Central memory CD8-positive, alpha-beta T cell (primary cell): ENCODE measurements around the gene GHDC.
"Not testable (repeated sequence)": the region's sequence is repeated elsewhere in the genome, so short reads cannot be mapped to it uniquely, and the experiment has no call there.

Source experiments
- ATAC-seq: fragments of 150-1000 bp; cut with Tn5 transposase; replicated peaks from 2 replicates; pipeline ENCODE4 v1.10.0; 2022; ENCODE audit warnings: mild to moderate bottlenecking, moderate FRiP score, moderate number of reproducible peaks; ENCODE audit not compliant: poor library complexity, severe bottlenecking; ENCODE audit errors: extremely low read depth
- DNase-seq, 2 donors: peaks; one replicate each; pipeline ENCODE4 v3.0.0; 2021; ENCODE audit warnings: low spot score in 2 of 2
- H3K27ac Mint-ChIP-seq: one replicate; pipeline ENCODE4 v1.8.0; 2022; ENCODE audit warnings: low read depth, mild to moderate bottlenecking, moderate library complexity, mixed read lengths
- H3K27me3 Mint-ChIP-seq: one replicate; pipeline ENCODE4 v1.8.0; 2022; ENCODE audit warnings: mixed read lengths
- H3K36me3 Mint-ChIP-seq: one replicate; pipeline ENCODE4 v1.8.0; 2022; ENCODE audit warnings: mild to moderate bottlenecking, moderate library complexity, mixed read lengths; ENCODE audit not compliant: insufficient read depth
- H3K4me1 Mint-ChIP-seq: one replicate; pipeline ENCODE4 v1.8.0; 2022; ENCODE audit warnings: mixed read lengths
- H3K4me3 Mint-ChIP-seq: one replicate; pipeline ENCODE4 v1.8.0; 2022; ENCODE audit warnings: mild to moderate bottlenecking, moderate library complexity, mixed read lengths
- H3K9me3 Mint-ChIP-seq: one replicate; pipeline ENCODE4 v1.8.0; 2022; ENCODE audit warnings: mixed read lengths

The GHDC gene

DNA sequence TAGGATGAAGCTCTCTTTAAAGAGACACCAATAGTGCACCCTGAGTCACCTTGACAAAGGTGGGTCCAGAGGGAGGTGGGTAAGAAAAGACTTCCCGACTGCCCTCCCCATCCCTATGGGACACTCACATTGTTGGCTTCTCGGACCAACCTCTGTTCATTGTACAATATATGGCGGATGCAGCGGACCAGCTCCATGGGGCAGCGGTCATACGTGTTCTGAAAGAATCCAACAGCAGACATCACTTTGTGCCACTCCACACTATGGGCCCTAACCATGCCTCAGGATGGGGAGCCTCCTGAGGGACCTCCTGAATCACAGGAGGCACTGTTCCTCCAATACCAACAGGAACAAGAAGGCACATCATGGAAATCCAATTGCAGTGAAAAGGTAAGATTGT, 30.4 kb upstream of the GHDC start:
- ATAC-seq, result no peak
- Mint-ChIP-seq H3K9me3 (no peaks in the 10 kb centered on the region), H3K27me3 (no peaks in the 10 kb centered on the region), H3K4me3 (no peak overlapping the region), H3K36me3 (peaks cover 35% of the 10 kb centered on the region), H3K27ac (peak overlapping the region; percentile 13), H3K4me1 (peaks cover 7% of the 10 kb centered on the region)
- DNase-seq, result no peak

DNA sequence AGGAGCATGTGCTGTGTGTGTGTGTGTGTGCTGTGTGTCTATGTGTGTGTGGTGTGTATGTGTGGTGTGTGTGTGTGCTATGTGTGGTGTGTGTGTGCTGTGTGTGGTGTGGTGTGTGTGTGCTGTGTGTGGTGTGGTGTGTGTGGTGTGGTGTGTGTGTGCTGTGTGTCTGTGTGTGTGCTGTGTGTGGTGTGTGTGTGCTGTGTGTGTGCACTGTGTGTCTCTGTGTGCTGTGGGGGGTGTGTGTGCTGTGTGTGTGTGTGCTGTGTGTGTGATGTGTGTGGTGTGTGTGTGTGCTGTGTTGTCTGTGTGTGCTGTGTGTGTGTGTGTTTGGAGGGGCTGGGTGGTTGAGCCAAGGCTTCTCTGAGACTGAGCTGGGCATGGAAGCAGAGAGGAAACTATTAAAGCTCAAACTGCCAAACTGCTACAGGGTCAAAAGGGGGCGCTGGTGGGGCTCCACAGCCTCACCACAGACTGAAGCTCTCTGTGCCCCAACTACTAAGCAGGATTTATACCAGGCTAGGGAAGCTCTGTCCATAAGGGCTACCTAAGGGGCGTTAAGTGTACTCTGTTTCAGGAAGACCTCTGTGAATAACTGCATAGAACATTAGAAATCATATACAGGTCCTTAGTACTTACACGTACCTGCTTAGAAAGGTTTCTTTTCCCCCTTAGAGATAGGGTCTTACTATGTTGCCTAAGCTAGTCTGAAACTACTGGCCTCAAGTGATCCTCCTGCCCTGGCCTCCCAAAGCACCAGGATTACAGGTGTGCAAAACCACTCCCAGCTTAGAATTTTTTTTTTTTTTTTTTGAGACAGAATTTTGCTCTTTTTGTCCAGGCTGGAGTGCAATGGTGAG, 27.8 kb upstream of the GHDC start:
- Mint-ChIP-seq H3K4me3 (no peak overlapping the region), H3K4me1 (peaks cover 7% of the 10 kb centered on the region), H3K36me3 (peaks cover 39% of the 10 kb centered on the region), H3K27me3 (no peaks in the 10 kb centered on the region), H3K27ac (peak overlapping the region; percentile 82), H3K9me3 (no peaks in the 10 kb centered on the region)
- DNase-seq (peak; percentile 45 to 46), ATAC-seq (peak; percentile 78)

DNA sequence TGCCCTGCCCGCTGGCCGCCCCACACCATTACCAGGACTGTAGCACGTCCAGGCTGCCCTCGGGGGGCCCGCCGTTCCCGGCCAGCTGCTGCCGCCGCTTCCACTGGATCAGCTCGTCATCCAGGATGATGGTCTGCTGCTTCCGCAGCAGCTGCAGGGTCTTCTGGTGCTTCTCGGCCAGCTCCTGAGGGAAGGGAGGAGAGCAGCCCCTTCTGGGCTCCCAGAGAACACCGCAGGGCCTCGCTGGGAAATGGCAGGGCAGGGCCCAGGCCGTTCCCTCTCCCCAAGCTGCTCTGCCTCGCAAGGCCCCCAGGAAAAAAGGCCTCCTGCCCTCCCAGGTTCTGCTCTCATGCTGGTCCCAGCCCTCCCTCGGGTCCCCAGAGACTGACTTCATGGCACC, 25.0 kb upstream of the GHDC start:
- not testable (repeated sequence) for ATAC-seq, H3K9me3 Mint-ChIP-seq, H3K4me1 Mint-ChIP-seq, H3K4me3 Mint-ChIP-seq, H3K27me3 Mint-ChIP-seq, H3K27ac Mint-ChIP-seq, DNase-seq
- peaks cover 50% of the 10 kb centered on the region for H3K36me3 Mint-ChIP-seq

- H3K4me3 Mint-ChIP-seq, result no peak overlapping the region
- peaks cover 73% of the 10 kb centered on the region for H3K36me3 Mint-ChIP-seq
- H3K9me3 Mint-ChIP-seq, result no peaks in the 10 kb centered on the region
- no peaks in the 10 kb centered on the region for H3K27me3 Mint-ChIP-seq
- no peaks in the 10 kb centered on the region for H3K4me1 Mint-ChIP-seq
- ATAC-seq (no peak), DNase-seq (no peak)
- peak overlapping the region; percentile 22 for H3K27ac Mint-ChIP-seq
These were observed 19.9 kb upstream of the GHDC start for GRCh38 chr17:42214156-42214555.

- ATAC-seq (no peak), DNase-seq (no peak)
- peaks cover 85% of the 10 kb centered on the region for H3K36me3 Mint-ChIP-seq
- H3K4me3 Mint-ChIP-seq, result no peak overlapping the region
- no peaks in the 10 kb centered on the region for H3K9me3 Mint-ChIP-seq
- H3K27ac Mint-ChIP-seq, result no peak overlapping the region
- H3K4me1 Mint-ChIP-seq, result no peaks in the 10 kb centered on the region
- H3K27me3 Mint-ChIP-seq, result no peaks in the 10 kb centered on the region
These were observed 18.1 kb upstream of the GHDC start for GRCh38 chr17:42212382-42212781.

- not testable (repeated sequence) for H3K4me1 Mint-ChIP-seq, H3K27ac Mint-ChIP-seq, H3K27me3 Mint-ChIP-seq, H3K4me3 Mint-ChIP-seq, H3K9me3 Mint-ChIP-seq, DNase-seq, ATAC-seq
- peaks cover 83% of the 10 kb centered on the region for H3K36me3 Mint-ChIP-seq
These were observed 17.6 kb upstream of the GHDC start for GRCh38 chr17:42211921-42212341.

DNA sequence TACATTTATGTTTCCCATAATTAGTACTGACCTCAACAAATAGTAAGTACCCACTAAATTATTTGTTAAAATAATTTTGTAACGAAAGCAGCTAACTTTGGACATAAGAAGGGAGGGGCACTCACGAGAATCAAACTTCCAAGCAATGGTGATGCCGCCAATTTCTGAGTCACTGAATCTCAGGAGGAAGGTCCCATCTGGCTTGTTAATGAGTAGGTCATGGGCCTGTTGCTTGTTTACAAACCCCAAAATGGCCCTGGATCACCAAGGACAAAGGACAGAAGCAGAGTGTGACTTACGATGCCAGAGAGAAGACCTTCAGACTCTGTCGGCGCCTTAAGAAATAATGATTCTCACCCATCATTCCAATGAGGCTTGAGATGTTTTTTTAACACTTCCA, 15.8 kb upstream of the GHDC start:
- no peaks in the 10 kb centered on the region for H3K9me3 Mint-ChIP-seq
- no peaks in the 10 kb centered on the region for H3K4me1 Mint-ChIP-seq
- DNase-seq (no peak), ATAC-seq (no peak)
- no peaks in the 10 kb centered on the region for H3K27me3 Mint-ChIP-seq
- H3K27ac Mint-ChIP-seq, result no peak overlapping the region
- no peak overlapping the region for H3K4me3 Mint-ChIP-seq
- H3K36me3 Mint-ChIP-seq, result peaks cover 82% of the 10 kb centered on the region

- H3K27ac Mint-ChIP-seq, ATAC-seq, H3K4me3 Mint-ChIP-seq, DNase-seq, H3K4me1 Mint-ChIP-seq, H3K27me3 Mint-ChIP-seq, H3K9me3 Mint-ChIP-seq: not testable (repeated sequence)
- H3K36me3 Mint-ChIP-seq, result peaks cover 81% of the 10 kb centered on the region
These were observed 11.9 kb upstream of the GHDC start for GRCh38 chr17:42206153-42206612.

DNA sequence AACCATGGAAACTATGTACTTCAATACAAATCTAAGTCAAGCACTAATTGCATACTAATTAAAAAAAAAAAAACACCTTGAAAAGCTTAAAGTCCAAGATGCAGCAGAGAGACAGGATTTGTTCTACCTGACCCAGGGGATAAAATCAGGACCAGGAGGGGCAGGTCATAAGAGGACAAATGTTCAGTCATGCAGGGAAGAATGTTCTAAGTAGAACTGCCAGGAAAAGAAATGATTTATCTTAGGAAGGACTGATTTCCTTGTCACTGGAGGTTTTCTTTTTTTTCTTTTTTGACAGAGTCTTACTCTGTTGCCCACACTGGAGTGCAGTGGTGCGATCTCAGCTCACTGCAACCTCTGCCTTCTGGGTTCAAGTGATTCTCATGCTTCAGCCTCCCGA, 9.1 kb upstream of the GHDC start:
- peaks cover 67% of the 10 kb centered on the region for H3K36me3 Mint-ChIP-seq
- H3K4me3 Mint-ChIP-seq, result no peak overlapping the region
- no peaks in the 10 kb centered on the region for H3K27me3 Mint-ChIP-seq
- H3K27ac Mint-ChIP-seq, result no peak overlapping the region
- H3K4me1 Mint-ChIP-seq, result no peaks in the 10 kb centered on the region
- no peaks in the 10 kb centered on the region for H3K9me3 Mint-ChIP-seq
- DNase-seq (no peak), ATAC-seq (no peak)

DNA sequence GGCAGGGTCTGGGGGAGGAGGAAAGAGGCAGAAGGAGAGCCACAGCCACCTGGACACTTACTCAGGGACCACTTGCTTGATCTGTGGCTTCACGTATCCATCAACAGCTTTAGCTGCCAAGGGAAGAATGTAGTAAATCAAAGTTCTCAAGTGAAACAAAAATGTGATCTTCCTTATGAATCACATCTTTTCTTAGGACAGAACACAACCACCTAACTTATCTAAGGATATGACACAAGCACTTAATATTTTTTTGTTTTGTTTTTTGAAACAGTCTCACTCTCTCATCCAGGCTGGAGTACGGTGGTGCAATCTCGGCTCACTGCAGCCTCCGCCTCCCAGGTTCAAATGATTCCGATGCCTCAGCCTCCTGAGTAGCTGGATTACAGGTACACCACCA, 8.4 kb upstream of the GHDC start:
- H3K4me1 Mint-ChIP-seq, result no peaks in the 10 kb centered on the region
- no peak for DNase-seq
- H3K36me3 Mint-ChIP-seq, result peaks cover 64% of the 10 kb centered on the region
- H3K27ac Mint-ChIP-seq, result no peak overlapping the region
- H3K4me3 Mint-ChIP-seq, result no peak overlapping the region
- no peaks in the 10 kb centered on the region for H3K27me3 Mint-ChIP-seq
- no peak for ATAC-seq
- H3K9me3 Mint-ChIP-seq, result no peaks in the 10 kb centered on the region

DNA sequence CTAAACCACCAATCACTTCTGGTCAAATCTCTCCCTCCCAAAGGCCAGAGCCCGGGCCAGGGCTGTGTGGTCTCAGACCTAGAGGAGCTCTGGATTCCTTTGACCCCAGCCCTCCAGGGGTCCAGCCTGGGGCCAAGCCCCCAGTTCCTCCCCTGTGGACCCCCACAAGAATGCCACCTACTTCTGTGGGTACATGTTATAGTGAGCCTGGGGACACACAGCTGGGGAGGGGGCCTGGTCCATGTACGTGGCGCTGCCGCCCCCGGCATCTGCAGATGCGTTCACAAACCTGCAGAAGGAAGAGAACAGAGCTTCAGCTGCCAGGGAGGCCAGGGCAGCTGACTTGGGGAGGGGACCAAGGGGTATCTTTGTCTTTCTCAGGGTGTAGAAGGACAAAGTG, 7.9 kb upstream of the GHDC start:
- ATAC-seq (no peak), DNase-seq (no peak)
- Mint-ChIP-seq H3K4me1 (no peaks in the 10 kb centered on the region), H3K4me3 (no peak overlapping the region), H3K36me3 (peaks cover 59% of the 10 kb centered on the region), H3K9me3 (no peaks in the 10 kb centered on the region), H3K27me3 (no peaks in the 10 kb centered on the region), H3K27ac (no peak overlapping the region)

GRCh38 chr17:42201458-42201772, 7.1 kb upstream of the GHDC start:
- no peaks in the 10 kb centered on the region for H3K9me3 Mint-ChIP-seq
- peaks cover 52% of the 10 kb centered on the region for H3K36me3 Mint-ChIP-seq
- H3K27ac Mint-ChIP-seq, result no peak overlapping the region
- ATAC-seq (no peak), DNase-seq (no peak)
- no peak overlapping the region for H3K4me3 Mint-ChIP-seq
- no peaks in the 10 kb centered on the region for H3K27me3 Mint-ChIP-seq
- no peaks in the 10 kb centered on the region for H3K4me1 Mint-ChIP-seq

DNA sequence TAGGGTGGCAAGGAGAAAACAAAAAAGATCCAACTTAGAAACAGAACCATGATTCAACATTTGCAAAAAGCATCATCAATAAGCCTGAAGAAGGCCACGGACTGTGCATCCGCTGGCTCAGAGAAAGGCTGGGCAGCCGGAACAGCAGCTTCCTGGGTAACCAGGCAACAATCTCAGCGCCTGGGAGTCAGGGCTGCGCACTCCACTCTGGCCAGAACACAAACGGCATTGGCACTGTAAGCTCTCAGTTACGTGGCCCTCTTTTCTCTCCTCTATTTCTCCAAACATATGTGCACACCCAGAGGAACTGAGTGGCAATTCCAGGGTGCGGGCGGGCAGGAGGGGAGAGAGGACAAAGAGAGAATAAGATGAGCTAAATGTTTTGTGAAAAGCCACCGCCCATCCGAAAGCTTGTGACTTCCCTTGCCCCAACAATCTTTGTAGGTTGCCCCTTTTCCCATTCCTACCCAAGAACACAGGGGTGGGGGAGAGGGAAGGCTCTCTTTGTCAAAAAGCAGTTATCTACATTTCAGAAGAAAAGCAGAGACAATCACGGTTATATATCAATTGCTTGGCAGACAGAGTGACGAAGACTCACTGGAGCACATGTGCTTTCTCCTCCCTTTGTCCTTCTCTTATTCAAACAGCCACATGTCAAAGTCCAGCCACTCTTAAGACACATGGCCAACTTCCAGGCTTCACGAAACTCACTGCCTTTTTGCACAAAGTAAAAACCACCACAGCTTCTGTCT, 6.6 kb upstream of the GHDC start:
- H3K27me3 Mint-ChIP-seq, result no peaks in the 10 kb centered on the region
- peaks cover 47% of the 10 kb centered on the region for H3K36me3 Mint-ChIP-seq
- no peak overlapping the region for H3K27ac Mint-ChIP-seq
- no peak for DNase-seq
- H3K4me3 Mint-ChIP-seq, result no peak overlapping the region
- H3K4me1 Mint-ChIP-seq, result no peaks in the 10 kb centered on the region
- no peaks in the 10 kb centered on the region for H3K9me3 Mint-ChIP-seq
- ATAC-seq, result no peak
